OCI-LY7 (cell line): ENCODE data around the gene UBE2N. TPM values are rescaled to one million over a fixed set of nuclear protein-coding genes. Genes with fewer than 3 reads are reported as not detected.
A peak's percentile ranks its signal among the peaks of the same experiment; 100 is the strongest.

Source experiments
- BruUV-seq: library from RNA; stranded (reverse); fragments of 400-500 nt; replicated peaks from 2 replicates; lab custom pipeline; 2021; lab: Mats Ljungman, UMichigan
- CTCF ChIA-PET: fragments of 300-600 bp; sonication (Branson Sonifier 250); formaldehyde crosslinking; loops from one replicate; lab custom pipeline; 2022; ENCODE audit warnings: antibody characterized with exemption; ENCODE audit not compliant: unreplicated experiment; lab: Charles Lee
- POLR2A ChIA-PET: fragments of 300-600 bp; sonication (Branson Sonifier 250); formaldehyde crosslinking; loops from one replicate; lab custom pipeline; 2022; ENCODE audit warnings: antibody characterized with exemption; lab: Charles Lee
- DNase-seq: peaks from one replicate; pipeline ENCODE4 v3.0.0-alpha.2; 2015; ENCODE audit warnings: low spot score
- H2AFZ ChIP-seq: fragments of 200-600 bp; sonication (generic), shearing (Covaris generic); 2 replicates; pipeline ENCODE4 v1.6.1; 2014; ENCODE audit warnings: mild to moderate bottlenecking, antibody characterized with exemption, low read length, moderate library complexity
- H3K27ac ChIP-seq: fragments of 200-600 bp; sonication (generic); 2 replicates; pipeline ENCODE4 v1.5.1; 2014; ENCODE audit warnings: mixed run types, low read depth, mild to moderate bottlenecking, moderate library complexity, low read length, inconsistent platforms; ENCODE audit not compliant: poor library complexity, severe bottlenecking
- H3K36me3 ChIP-seq: fragments of 200-600 bp; sonication (generic); 2 replicates; pipeline ENCODE4 v1.6.1; 2014; ENCODE audit warnings: mild to moderate bottlenecking, antibody characterized with exemption, low read length, moderate library complexity, mixed read lengths; ENCODE audit not compliant: insufficient read depth
- H3K4me1 ChIP-seq: fragments of 200-600 bp; sonication (generic); 2 replicates; pipeline ENCODE4 v1.5.1; 2014; ENCODE audit warnings: mild to moderate bottlenecking, low read length; ENCODE audit not compliant: insufficient read depth, poor library complexity, severe bottlenecking
- H3K4me2 ChIP-seq: fragments of 200-600 bp; sonication (generic); 2 replicates; pipeline ENCODE4 v1.6.1; 2014; ENCODE audit warnings: mild to moderate bottlenecking, low read length
- H3K4me3 ChIP-seq: fragments of 200-600 bp; sonication (generic); 2 replicates; pipeline ENCODE4 v1.5.1; 2014; ENCODE audit warnings: mild to moderate bottlenecking, low read depth, low read length; ENCODE audit not compliant: poor library complexity, severe bottlenecking
- H3K79me2 ChIP-seq: fragments of 200-600 bp; sonication (generic); 2 replicates; pipeline ENCODE4 v1.6.1; 2016; ENCODE audit warnings: low read depth, mild to moderate bottlenecking, low read length, moderate library complexity, mixed read lengths; ENCODE audit not compliant: insufficient read depth
- H3K9me2 ChIP-seq: fragments of 200-600 bp; sonication (generic); 2 replicates; pipeline ENCODE4 v1.6.1; 2016; ENCODE audit warnings: mild to moderate bottlenecking, low read length, mixed read lengths; ENCODE audit not compliant: insufficient read depth
- H3K9me3 ChIP-seq: fragments of 200-600 bp; sonication (generic); 2 replicates; pipeline ENCODE4 v1.6.1; 2014; ENCODE audit warnings: mild to moderate bottlenecking, mixed run types, low read length, mixed read lengths
- H4K20me1 ChIP-seq: fragments of 200-600 bp; sonication (generic); 2 replicates; pipeline ENCODE4 v1.6.1; 2014; ENCODE audit warnings: mild to moderate bottlenecking, antibody characterized with exemption, low read length, moderate library complexity, mixed read lengths; ENCODE audit not compliant: insufficient read depth
- CTCF ChIP-seq: fragments of 200-600 bp; sonication (generic); conservative IDR thresholded peaks from 2 replicates; pipeline ENCODE4 v1.5.1; 2014; ENCODE audit warnings: mild to moderate bottlenecking, antibody characterized with exemption, low read length, moderate library complexity, mixed read lengths
- EZH2phosphoT487 ChIP-seq: fragments of 200-600 bp; sonication (generic); IDR thresholded peaks from 2 replicates; pipeline ENCODE4 v1.6.1; 2018; ENCODE audit warnings: low read depth, borderline replicate concordance, mild to moderate bottlenecking, mixed run types, antibody characterized with exemption, low read length, moderate library complexity, mixed read lengths
- intact Hi-C: fragments of 100-400 bp; cut with micrococcal nuclease; formaldehyde crosslinking; loops from one replicate; pipeline ENCODE4 v1.10.0; 2022; ENCODE audit not compliant: unreplicated experiment
- total RNA-seq, 2 experiments: library from RNA; depleted of rRNA in 1 of 2; stranded (reverse); fragments of >200 nt in 1 of 2; shearing (Covaris generic) in 1 of 2; gene quantifications; 2 replicates each; pipeline ENCODE4 v1.2.3, GENCODE V29; 2014 to 2022

The UBE2N gene
- total RNA-seq, 2 experiments from 2014 or later: 153 to 214 TPM

GRCh38 chr12:93466625-93467350 lies 25.0 kb upstream of the UBE2N start:
- DNase-seq: no peak
- Histone ChIP-seq H3K9me2 (no peaks in the 10 kb centered on the region), H3K4me1 (peaks cover 12% of the 10 kb centered on the region), H3K36me3 (peaks cover 25% of the 10 kb centered on the region), H3K27ac (no peak overlapping the region), H3K79me2 (peaks cover 29% of the 10 kb centered on the region; the same call in 1 of the 2 replicates), H2AFZ (peak overlapping the region; percentile 82; the same call in 1 of the 2 replicates), H4K20me1 (no peaks in the 10 kb centered on the region), H3K4me3 (peak overlapping the region; percentile 81), H3K4me2 (no peak overlapping the region), H3K9me3 (no peaks in the 10 kb centered on the region)
- TF ChIP-seq EZH2phosphoT487 (no peak), CTCF (no peak)
- CTCF ChIA-PET: interaction anchor here (0.6 kb wide), 2 partner anchors 537 to 955 kb away, joined by 3 read pairs; no protein-coding TSS in a partner anchor
- POLR2A ChIA-PET: interaction anchor here (0.6 to 2.1 kb wide), 7 partner anchors 10 to 887 kb away, joined by 3 to 7 read pairs (median 4); partner anchors contain the start of gene CRADD
- intact Hi-C loops: loop anchor here (1.0 kb wide), 1 partner anchor 24 kb away; no protein-coding TSS in a partner anchor
- no TSS peak for BruUV-seq

- no peak overlapping the region for H3K27ac ChIP-seq
- H3K79me2 ChIP-seq: peaks cover 29% of the 10 kb centered on the region; the same call in 1 of the 2 replicates
- TF ChIP-seq CTCF (no peak), EZH2phosphoT487 (no peak)
- peaks cover 16% of the 10 kb centered on the region for H3K36me3 ChIP-seq
- H3K9me2 ChIP-seq: no peaks in the 10 kb centered on the region
- H2AFZ ChIP-seq: no peak overlapping the region
- ChIA-PET CTCF (no interaction called here), POLR2A (interaction anchor here (2.1 kb wide), 1 partner anchor 23 kb away, joined by 7 read pairs; no protein-coding TSS in a partner anchor)
- no peaks in the 10 kb centered on the region for H4K20me1 ChIP-seq
- H3K4me1 ChIP-seq: peaks cover 12% of the 10 kb centered on the region
- DNase-seq: no peak
- H3K9me3 ChIP-seq: no peaks in the 10 kb centered on the region
- H3K4me3 ChIP-seq: no peak overlapping the region
- H3K4me2 ChIP-seq: no peak overlapping the region
- intact Hi-C loops: no loop called here
- no TSS peak for BruUV-seq
Observed at GRCh38 chr12:93465841-93466240, 24.1 kb upstream of the UBE2N start.

- CTCF ChIA-PET: no interaction called here
Observed at GRCh38 chr12:93461503-93461902, 19.8 kb upstream of the UBE2N start.

More at GRCh38 chr12:93461503-93461902, 19.8 kb upstream of the UBE2N start:
- no peaks in the 10 kb centered on the region for H3K9me2 ChIP-seq
- no peaks in the 10 kb centered on the region for H3K79me2 ChIP-seq
- intact Hi-C loops: no loop called here
- POLR2A ChIA-PET: interaction anchor here (0.7 to 1.5 kb wide), 2 partner anchors 19 to 167 kb away, joined by 3 to 4 read pairs; no protein-coding TSS in a partner anchor
- no peaks in the 10 kb centered on the region for H3K4me1 ChIP-seq
- H3K36me3 ChIP-seq: no peaks in the 10 kb centered on the region
- no peak overlapping the region for H3K27ac ChIP-seq
- no peaks in the 10 kb centered on the region for H4K20me1 ChIP-seq
- no peak overlapping the region for H2AFZ ChIP-seq
- DNase-seq: no peak
- H3K9me3 ChIP-seq: no peaks in the 10 kb centered on the region
- no peak overlapping the region for H3K4me2 ChIP-seq
- no peak overlapping the region for H3K4me3 ChIP-seq
- TF ChIP-seq EZH2phosphoT487 (no peak), CTCF (no peak)
- no TSS peak for BruUV-seq
